Epithelial cell of alveolus of lung (primary cell): ENCODE data around the gene KIF24. TPM values are rescaled to one million over a fixed set of nuclear protein-coding genes. Genes with fewer than 3 reads are reported as not detected.

Experiments used
- total RNA-seq: library from RNA; depleted of rRNA; stranded (reverse); fragments of >200 nt; gene quantifications from 2 replicates; pipeline ENCODE4 v1.2.1, GENCODE V29; 2015

Gene KIF24
- total RNA-seq: 2.1 and 2.5 TPM in 2 replicates

GRCh38 chr9:34328987-34329832 lies at the start of gene KIF24, which contains the start of gene NUDT2:
Gene KIF24, minus strand, starts transcription at chr9:34329268. Its CDS starts 17,922 bp downstream, at chr9:34311346.
Gene NUDT2, plus strand, starts transcription at chr9:34329569. Its CDS starts 9,471 bp downstream, at chr9:34339040.

GRCh38 chr9:34376596-34377403 lies 47.7 kb upstream of the KIF24 start, which contains the start of gene MYORG:
Gene MYORG, minus strand, starts transcription at chr9:34376898. Its CDS starts 3,955 bp downstream, at chr9:34372943.

Other genes with a start within 250 kb of the KIF24 start
- 20.0 and 26.6 TPM in 2 replicates for gene DCAF12, start 202.6 kb downstream of the KIF24 start, total RNA-seq
- gene UBAP1, start 150.2 kb downstream of the KIF24 start, total RNA-seq: 37.8 and 48.6 TPM in 2 replicates
- 27.1 and 46.0 TPM in 2 replicates for gene NUDT2, start 301 bp upstream of the KIF24 start, total RNA-seq
- 1.3 and 2.1 TPM in 2 replicates for gene MYORG, start 47.6 kb upstream of the KIF24 start, total RNA-seq
- gene FAM219A, start 129.3 kb upstream of the KIF24 start, total RNA-seq: 12.5 and 13.4 TPM in 2 replicates
- not detected in 2 replicates for gene DNAI1, start 129.5 kb upstream of the KIF24 start, total RNA-seq
- not detected in 2 replicates for gene ENHO, start 193.7 kb upstream of the KIF24 start, total RNA-seq